H1 (cell line): ENCODE measurements around the gene GNG7. TPM values are rescaled to one million over a fixed set of nuclear protein-coding genes. Genes with fewer than 3 reads are reported as not detected.

Experiments
- CTCF ChIA-PET: fragments of 300-600 bp; sonication (Branson Sonifier 250); formaldehyde crosslinking; loops from one replicate; lab custom pipeline; 2021; ENCODE audit not compliant: partially characterized antibody; lab: Charles Lee
- POLR2A ChIA-PET: fragments of 300-600 bp; sonication (Branson Sonifier 250); formaldehyde crosslinking; loops from one replicate; lab custom pipeline; 2021; ENCODE audit warnings: inconsistent platforms; ENCODE audit not compliant: partially characterized antibody; lab: Charles Lee
- DNase-seq, 2 experiments: peaks; one replicate each; pipeline versions ENCODE4 v3.0.0 to v3.0.0-alpha.2; 2010 to 2022; ENCODE audit warnings: low spot score in 2 of 2, low read depth in 1 of 2, mixed read lengths in 1 of 2
- FAIRE-seq: peaks from 2 replicates; lab custom pipeline; 2011; peaks lifted over from hg19 to GRCh38; lab: Jason Lieb, UNC
- H2AFZ ChIP-seq: 2 replicates; pipeline ENCODE4 v1.8.1; 2012; ENCODE audit warnings: low read length, inconsistent platforms
- H2AK5ac ChIP-seq: 2 replicates; pipeline ENCODE4 v1.6.1; 2013; ENCODE audit warnings: low read depth, low read length
- H2BK120ac ChIP-seq: replicated peaks from 2 replicates; pipeline ENCODE3; 2013; ENCODE audit warnings: low read depth, low read length, inconsistent platforms
- H2BK12ac ChIP-seq: 2 replicates; pipeline ENCODE4 v1.6.1; 2013; ENCODE audit warnings: low read depth, low read length
- H2BK15ac ChIP-seq: 2 replicates; pipeline ENCODE4 v1.6.1; 2013; ENCODE audit warnings: low read length
- H2BK20ac ChIP-seq: 2 replicates; pipeline ENCODE4 v1.6.1; 2013; ENCODE audit warnings: low read length
- H2BK5ac ChIP-seq: 2 replicates; pipeline ENCODE4 v1.6.1; 2013; ENCODE audit warnings: low read depth, low read length
- H3K14ac ChIP-seq: 2 replicates; pipeline ENCODE4 v1.6.1; 2013; ENCODE audit warnings: inconsistent platforms; ENCODE audit not compliant: insufficient read length
- H3K18ac ChIP-seq: 2 replicates; pipeline ENCODE4 v1.6.1; 2013; ENCODE audit warnings: low read length; ENCODE audit errors: extremely low read depth
- H3K23ac ChIP-seq: 2 replicates; pipeline ENCODE4 v1.6.1; 2013; ENCODE audit warnings: inconsistent platforms; ENCODE audit not compliant: insufficient read length
- H3K23me2 ChIP-seq: 2 replicates; pipeline ENCODE4 v1.6.1; 2013; ENCODE audit warnings: low read depth, low read length
- H3K27ac ChIP-seq: 2 replicates; pipeline ENCODE4 v1.6.1; 2011; ENCODE audit warnings: low read depth, low read length, inconsistent platforms
- H3K27me3 ChIP-seq, 4 experiments: replicated peaks in 1 of 4; 1 replicate in 1 of 4; 2 replicates in 3 of 4; pipeline versions ENCODE4 v1.6.1 to v1.8.1; 2011 to 2013; ENCODE audit warnings: low read length in 3 of 4, mild to moderate bottlenecking in 3 of 4, inconsistent platforms in 2 of 4, mixed read lengths in 2 of 4, moderate library complexity in 1 of 4; ENCODE audit not compliant: control insufficient read depth in 3 of 4, insufficient read depth in 3 of 4; ENCODE audit errors: extremely low read depth in 1 of 4
- H3K36me3 ChIP-seq, 4 experiments: 2 replicates each; pipeline versions ENCODE4 v1.6.1 to v1.8.1; 2011 to 2013; ENCODE audit warnings: mild to moderate bottlenecking in 4 of 4, low read length in 3 of 4, moderate library complexity in 2 of 4, control low read depth in 1 of 4, inconsistent platforms in 1 of 4; ENCODE audit not compliant: insufficient read depth in 4 of 4, control insufficient read depth in 2 of 4
- H3K4ac ChIP-seq: replicated peaks from 2 replicates; pipeline ENCODE3; 2013; ENCODE audit warnings: low read length, low read depth, mixed read lengths, inconsistent platforms; ENCODE audit not compliant: insufficient read length
- H3K4me1 ChIP-seq, 4 experiments: replicated peaks in 1 of 4; 1 replicate in 1 of 4; 2 replicates in 3 of 4; pipeline versions ENCODE4 v1.6.1 to v1.8.1; 2011 to 2013; ENCODE audit warnings: low read length in 3 of 4, inconsistent platforms in 2 of 4, mixed read lengths in 1 of 4; ENCODE audit not compliant: insufficient read depth in 4 of 4, control insufficient read depth in 3 of 4
- H3K4me2 ChIP-seq, 2 experiments: 2 replicates each; pipeline versions ENCODE4 v1.6.1 to v1.8.1; 2011 to 2013; ENCODE audit warnings: low read depth in 2 of 2, low read length in 2 of 2, control low read depth in 1 of 2, inconsistent platforms in 1 of 2, mild to moderate bottlenecking in 1 of 2; ENCODE audit not compliant: insufficient read depth in 1 of 2
- H3K4me3 ChIP-seq, 4 experiments: fragments of 200-600, 300-600 bp in 1 of 4; sonication (generic), shearing (Covaris generic), sonication (Bioruptor Twin) in 1 of 4; 2 replicates each; pipeline versions ENCODE4 v1.5.1 to v1.8.1; 2011 to 2016; ENCODE audit warnings: low read length in 4 of 4, low read depth in 3 of 4, control low read depth in 2 of 4, inconsistent platforms in 2 of 4, mild to moderate bottlenecking in 2 of 4, mixed read lengths in 1 of 4, moderate library complexity in 1 of 4; ENCODE audit not compliant: insufficient read depth in 2 of 4; ENCODE audit errors: extremely low read depth in 1 of 4
- H3K56ac ChIP-seq: replicated peaks from 2 replicates; pipeline ENCODE3; 2013; ENCODE audit warnings: low read depth, mild to moderate bottlenecking, mixed read lengths, low read length, inconsistent platforms; ENCODE audit not compliant: insufficient read length
- H3K79me1 ChIP-seq: 2 replicates; pipeline ENCODE4 v1.6.1; 2013; ENCODE audit warnings: low read depth, low read length, control low read depth
- H3K79me2 ChIP-seq, 2 experiments: 2 replicates each; pipeline versions ENCODE4 v1.6.1 to v1.8.1; 2012 to 2013; ENCODE audit warnings: low read length in 2 of 2, mild to moderate bottlenecking in 2 of 2, inconsistent platforms in 1 of 2; ENCODE audit not compliant: insufficient read depth in 2 of 2, control insufficient read depth in 1 of 2
- H3K9ac ChIP-seq, 4 experiments: replicated peaks in 1 of 4; 1 replicate in 1 of 4; 2 replicates in 3 of 4; pipeline versions ENCODE4 v1.6.1 to v1.8.1; 2011 to 2013; ENCODE audit warnings: low read depth in 3 of 4, low read length in 3 of 4, control low read depth in 2 of 4, mild to moderate bottlenecking in 2 of 4, moderate library complexity in 2 of 4, inconsistent platforms in 1 of 4; ENCODE audit errors: extremely low read depth in 1 of 4
- H3K9me3 ChIP-seq, 2 experiments: 2 replicates each; pipeline versions ENCODE4 v1.6.1 to v1.8.1; 2012 to 2013; ENCODE audit warnings: mild to moderate bottlenecking in 2 of 2, moderate library complexity in 2 of 2, control low read depth in 1 of 2, inconsistent platforms in 1 of 2, low read depth in 1 of 2, low read length in 1 of 2, mixed read lengths in 1 of 2; ENCODE audit not compliant: insufficient read depth in 2 of 2
- H4K20me1 ChIP-seq, 2 experiments: replicated peaks in 1 of 2; 2 replicates each; pipeline versions ENCODE3 to v1.8.1; 2011 to 2013; ENCODE audit warnings: inconsistent platforms in 2 of 2, low read length in 2 of 2, mild to moderate bottlenecking in 1 of 2; ENCODE audit not compliant: insufficient read depth in 2 of 2, control insufficient read depth in 1 of 2
- H4K5ac ChIP-seq: 2 replicates; pipeline ENCODE4 v1.6.1; 2013; ENCODE audit warnings: low read length, low read depth, mixed read lengths, inconsistent platforms; ENCODE audit not compliant: insufficient read length
- H4K8ac ChIP-seq: 2 replicates; pipeline ENCODE4 v1.8.0; 2013; ENCODE audit warnings: mild to moderate bottlenecking, moderate library complexity, low read length, inconsistent platforms; ENCODE audit not compliant: insufficient read depth; ENCODE audit errors: extremely low read depth
- H4K91ac ChIP-seq: replicated peaks from 2 replicates; pipeline ENCODE3; 2013; ENCODE audit warnings: low read length, mixed read lengths, inconsistent platforms; ENCODE audit not compliant: insufficient read length
- JUND ChIP-seq: IDR thresholded peaks from 2 replicates; pipeline ENCODE4 v1.6.1; 2011; ENCODE audit warnings: mild to moderate bottlenecking, improper control_type of control experiment, low read length
- TCF12 ChIP-seq: IDR thresholded peaks from 2 replicates; pipeline ENCODE4 v1.6.1; 2011; ENCODE audit warnings: low read depth, mild to moderate bottlenecking, low read length
- WGBS, 2 experiments: shearing (Covaris generic) in 1 of 2; methylation state at CpG; one replicate each; pipeline versions ENCODE4 v1.1.6 to v1.1.7; 2013 to 2015; ENCODE audit warnings: low lambda C conversion rate in 2 of 2, mixed read lengths in 2 of 2, inconsistent platforms in 1 of 2, low coverage in 1 of 2, missing lambda C conversion rate in 1 of 2; ENCODE audit not compliant: insufficient replicate concordance in 2 of 2, insufficient coverage in 1 of 2, insufficient read length in 1 of 2; ENCODE audit errors: extremely low coverage in 1 of 2, missing lambda C conversion rate in 1 of 2; 5-methylcytosine and 5-hydroxymethylcytosine counted together
- polyA plus RNA-seq, 7 experiments: library from polyadenylated mRNA; depleted of rRNA in 3 of 7; stranded (reverse) in 5 of 7; unstranded in 2 of 7; fragments of >200 nt in 5 of 7; fragments of 200-250 nt in 2 of 7; gene quantifications; 1 replicate in 5 of 7; 2 replicates in 1 of 7; 4 replicates in 1 of 7; pipeline versions ENCODE4 v1.2.1 to v1.2.3, GENCODE V29; 2011 to 2013; ENCODE audit warnings: missing spikeins in 2 of 7, mixed read lengths in 2 of 7
- total RNA-seq: library from RNA; stranded (reverse); fragmentation: NEBNext Ultra II Directional; extraction: Animal tissue kit (Norgen Biotek cat#: 25700); gene quantifications from 2 replicates; pipeline ENCODE4 v1.2.1, GENCODE V29; 2021

The GNG7 gene
- total and polyA plus RNA-seq, 2 of the 8 experiments (the other 6 are each of a cell fraction or from before 2014, with no cell fraction given), result 2.8 to 7.8 TPM

DNA sequence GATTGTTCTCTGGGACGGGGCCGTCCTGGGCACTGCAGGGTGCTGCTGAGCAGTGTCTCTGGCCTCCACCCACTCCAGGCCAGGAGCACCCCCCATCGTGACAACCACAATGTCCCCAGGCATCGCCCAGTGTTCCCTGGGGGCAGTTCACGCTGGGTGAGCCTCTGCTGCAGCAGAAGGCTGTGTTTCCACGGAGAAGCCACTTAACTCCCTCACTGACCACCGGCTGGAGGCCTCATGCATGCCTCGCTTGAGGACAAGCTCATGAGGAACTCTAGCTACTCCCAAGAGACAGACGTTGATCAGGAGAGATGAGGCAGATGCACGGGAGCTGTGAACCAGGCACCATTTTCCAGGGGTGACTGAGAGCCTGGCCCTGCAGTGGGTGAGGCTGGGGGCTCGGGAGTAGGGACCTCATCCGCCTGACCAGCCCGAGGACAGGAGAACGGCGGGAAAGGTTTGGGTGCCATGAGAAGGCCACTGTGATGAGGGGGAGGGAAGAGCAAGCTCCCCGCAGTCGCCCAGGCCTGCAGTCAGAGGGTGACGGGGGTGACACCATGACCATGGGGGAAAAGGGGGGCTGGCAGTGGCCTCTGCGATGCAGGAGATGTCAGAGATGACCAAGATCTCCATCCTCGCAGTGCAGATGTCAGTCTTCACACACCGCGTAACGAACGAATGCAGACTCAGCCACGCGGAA, 32.2 kb upstream of the GNG7 start:
- Histone ChIP-seq H2BK15ac (no peak overlapping the region), H3K27ac (no peak overlapping the region), H2AK5ac (no peak overlapping the region), H3K4me1 (no peaks in the 10 kb centered on the region), H3K18ac (no peak overlapping the region), H2BK12ac (no peak overlapping the region), H4K8ac (no peak overlapping the region; the same call in 1 of the 2 replicates), H3K36me3 (peaks cover 3 to 30% (median 8%) of the 10 kb centered on the region in 4 experiments; a peak in 6 of 8 replicates), H3K9ac (no peak overlapping the region), H4K91ac (no peak overlapping the region), H3K56ac (no peak overlapping the region), H2BK20ac (no peak overlapping the region), H3K4me3 (no peak overlapping the region), H3K23me2 (0 out of 2 replicates have a peak, but pooled peaks cover 5% of the 10 kb centered on the region), H3K9me3 (no peaks in the 10 kb centered on the region), H2BK5ac (peak overlapping the region; percentile 13; the same call in 1 of the 2 replicates), H3K4ac (no peak overlapping the region), H2BK120ac (no peak overlapping the region), H3K14ac (no peak overlapping the region), H3K4me2 (no peak overlapping the region), H3K23ac (no peak overlapping the region), H4K5ac (no peak overlapping the region), H3K27me3 (no peaks in the 10 kb centered on the region), H3K79me2 (peaks cover 0 to 2% of the 10 kb centered on the region in 2 experiments; a peak in 1 of 4 replicates), H3K79me1 (no peaks in the 10 kb centered on the region), H2AFZ (no peak overlapping the region), H4K20me1 (peaks cover 4 to 27% of the 10 kb centered on the region in 2 experiments)
- no peak for DNase-seq
- TF ChIP-seq TCF12, result no peak
- TF ChIP-seq JUND, result no peak
- WGBS, 2 experiments, result 88% methylated on average over 23 of the region's 26 CpGs; no CpG with 5 or more reads in 1 of the 2 experiments
- CTCF ChIA-PET, result interaction anchor here (0.7 to 4.3 kb wide), 4 partner anchors 11 to 153 kb away, joined by 3 to 16 read pairs (median 3); no protein-coding TSS in a partner anchor
- POLR2A ChIA-PET, result interaction anchor here (1.5 to 2.2 kb wide), 2 partner anchors 12 to 15 kb away, joined by 3 to 5 read pairs; no protein-coding TSS in a partner anchor
- FAIRE-seq, result no peak
